GM19463 (cell line): ENCODE results near the gene TMEM121.

Experiments used
- ATAC-seq: cut with Tn5 transposase; IDR thresholded peaks from one replicate; pipeline ENCODE4 v1.9.1; 2021; ENCODE audit warnings: mild to moderate bottlenecking, moderate library complexity; ENCODE audit not compliant: unreplicated experiment

The TMEM121 gene

DNA sequence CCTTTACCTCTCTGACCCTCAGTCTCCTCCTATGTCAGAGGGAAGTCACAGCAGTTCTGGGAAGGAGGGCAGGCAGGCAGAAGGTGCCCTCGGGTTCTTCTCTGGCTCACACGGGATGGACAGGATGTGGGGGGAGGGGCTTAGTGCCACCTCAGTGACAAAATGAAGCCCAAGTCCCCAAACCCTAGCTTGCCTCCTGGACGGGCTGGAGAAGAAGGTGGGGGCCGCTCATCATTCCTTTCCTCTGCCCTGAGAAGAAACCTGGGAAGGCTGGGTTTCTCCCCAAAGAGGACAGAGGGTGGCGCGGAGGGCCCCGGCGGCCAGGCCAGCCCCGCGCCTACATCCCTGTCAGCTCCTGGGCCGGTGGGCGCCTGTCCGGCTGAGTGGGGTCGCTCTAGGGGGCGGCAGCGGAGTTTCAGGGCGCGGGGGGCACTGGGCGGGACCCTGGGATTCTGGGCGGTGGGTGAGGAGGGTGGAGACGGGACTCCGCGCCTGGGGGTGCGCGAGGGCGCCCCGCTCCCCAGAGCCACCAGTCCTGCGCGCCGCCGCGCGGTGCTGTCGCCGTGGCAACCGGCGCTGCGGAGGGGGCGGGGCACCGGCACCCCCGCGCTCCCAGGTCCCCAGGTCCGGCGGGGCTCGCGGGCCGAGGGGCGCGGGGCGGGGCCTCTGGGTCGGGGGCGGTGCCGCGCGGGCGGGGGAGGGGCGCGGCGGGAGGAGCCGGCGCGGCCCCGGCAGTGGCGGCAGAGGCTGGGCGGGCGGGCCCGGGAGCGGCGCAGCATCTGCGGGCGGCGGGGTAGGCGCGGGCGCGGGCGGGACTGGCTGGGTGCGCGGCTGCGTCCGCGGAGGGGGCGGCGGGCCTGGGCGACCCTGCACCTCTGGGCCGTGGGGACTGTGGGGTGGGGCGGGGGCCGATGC, at the start of gene TMEM121:
TSS of gene TMEM121 (plus strand) at position 723 of the 915 bp plus-strand sequence. CDS start 2,252 bp downstream, outside the sequence.
- no peak for ATAC-seq

DNA sequence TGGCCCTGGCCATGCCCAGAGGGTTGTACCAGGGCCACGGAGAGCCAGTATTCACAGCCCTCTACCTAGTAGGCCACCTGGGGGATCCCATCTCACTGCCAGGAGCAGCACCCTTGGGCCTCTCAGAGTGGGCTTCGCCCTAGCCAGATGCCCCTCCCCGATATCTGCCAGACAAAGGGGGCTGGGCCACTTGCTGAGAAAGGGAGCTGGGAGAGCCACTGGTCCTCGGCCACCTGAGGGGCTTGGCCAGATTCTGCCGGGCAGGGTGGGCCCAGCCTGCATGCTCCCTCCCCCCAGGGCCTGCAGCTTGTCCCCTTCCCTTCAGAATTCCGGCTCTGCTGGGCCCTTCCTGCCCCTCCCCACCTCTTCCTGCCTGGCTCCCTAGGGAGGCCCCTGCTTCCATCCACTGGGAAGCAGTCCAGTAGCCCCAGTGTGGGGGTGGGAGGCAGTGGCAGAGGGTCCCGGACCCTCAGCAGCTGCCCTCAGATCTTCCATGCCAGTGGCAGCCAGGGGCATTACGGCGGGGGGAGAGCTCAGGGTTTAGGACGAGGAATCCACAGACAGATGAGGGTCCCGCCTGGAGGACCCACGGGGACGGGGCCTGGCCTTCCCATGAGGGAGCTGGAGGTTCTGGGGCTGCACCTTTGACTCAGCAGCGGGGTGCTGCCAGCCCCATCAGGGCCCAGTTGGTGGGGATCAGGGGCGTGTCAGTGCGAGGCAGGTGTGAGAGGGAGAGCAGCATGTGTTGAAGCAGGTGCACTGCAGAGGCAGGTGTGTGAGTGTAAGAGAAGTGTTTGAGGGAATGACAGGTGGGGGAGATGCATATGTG, 49.3 kb upstream of the TMEM121 start:
- no peak for ATAC-seq

- ATAC-seq: no peak
Observed at GRCh38 chr14:105477660-105478397, 48.6 kb upstream of the TMEM121 start.

- no peak for ATAC-seq
Observed at GRCh38 chr14:105478398-105479251, 47.8 kb upstream of the TMEM121 start.

GRCh38 chr14:105479431-105480158, 46.8 kb upstream of the TMEM121 start:
- no peak for ATAC-seq

DNA sequence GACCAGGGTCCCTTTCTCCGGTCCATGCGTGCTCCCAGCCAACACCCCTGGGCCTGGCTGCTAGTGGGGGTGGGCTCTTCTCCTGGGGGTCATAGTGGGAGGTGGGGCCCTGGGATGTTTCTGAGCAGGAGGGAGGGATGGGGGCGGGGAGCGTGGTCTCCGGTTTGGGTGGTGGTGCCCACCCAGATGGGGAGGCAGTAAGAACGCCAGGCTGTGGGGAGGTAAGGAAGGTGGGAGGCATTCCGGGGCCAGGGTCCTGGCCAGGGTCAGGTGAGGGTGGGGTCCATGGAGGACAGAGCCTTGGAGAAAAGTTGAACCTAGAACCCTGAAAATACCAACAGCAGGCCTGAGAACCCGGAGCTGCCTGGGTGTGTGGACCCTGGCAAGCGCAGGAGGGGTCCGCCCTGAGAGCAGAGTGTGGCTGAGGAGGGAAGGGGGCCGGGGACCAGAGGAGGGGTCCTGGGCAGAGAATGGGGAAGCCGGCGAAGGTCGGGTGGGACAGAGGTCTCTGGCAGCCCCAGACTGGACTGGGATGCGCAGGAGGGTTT, 46.1 kb upstream of the TMEM121 start:
- ATAC-seq: no peak

DNA sequence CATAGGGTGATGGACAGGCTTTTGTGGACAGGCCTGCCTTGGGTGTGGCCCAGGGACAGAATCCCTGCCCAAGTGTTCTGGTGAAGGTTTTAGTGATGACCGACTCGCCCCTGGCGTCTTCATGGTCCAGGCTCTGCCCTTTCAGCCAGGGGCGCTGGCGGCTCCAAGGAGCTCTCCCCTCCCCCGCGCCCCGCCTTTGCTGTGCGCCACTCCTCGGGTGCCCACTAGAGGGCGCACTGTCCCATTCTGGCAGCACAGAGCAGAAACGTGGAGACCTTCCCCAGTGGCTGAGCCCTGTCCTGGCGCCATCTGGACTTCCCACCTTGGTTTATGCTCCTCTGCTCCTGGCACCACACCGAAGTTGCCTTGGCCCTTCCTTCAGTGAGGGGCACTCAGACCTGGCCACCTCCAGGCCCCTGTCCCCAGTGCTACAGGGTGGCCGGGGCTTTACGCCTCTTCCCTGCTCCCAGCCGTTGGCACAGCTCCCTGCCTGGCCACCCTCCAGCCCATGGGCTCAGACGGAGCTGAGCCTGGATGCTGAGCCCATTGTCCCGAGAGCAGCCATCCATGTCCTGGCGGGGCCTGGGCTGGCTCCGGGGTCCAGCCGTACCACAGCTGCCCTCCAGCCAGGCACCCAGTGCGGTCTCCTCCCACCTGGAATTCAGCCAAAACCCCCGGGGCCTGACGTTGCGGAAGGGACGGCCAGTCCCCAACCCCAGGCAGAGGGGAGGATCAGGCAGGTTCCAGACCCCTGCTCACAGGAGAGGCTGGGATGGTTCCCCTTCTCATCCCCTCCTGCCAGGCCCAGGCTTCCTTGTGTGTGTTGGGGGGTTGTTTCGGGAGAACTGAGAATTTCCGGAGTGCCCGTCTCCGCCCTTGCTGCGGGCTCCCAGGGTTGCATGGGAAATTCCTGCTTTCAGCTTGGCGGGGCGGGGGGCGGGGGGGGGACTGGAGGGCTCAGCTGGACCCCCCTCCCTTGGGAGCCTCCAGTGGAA, 45.3 kb upstream of the TMEM121 start:
- ATAC-seq: peak; percentile 59

GRCh38 chr14:105481886-105482457, 44.4 kb upstream of the TMEM121 start:
- ATAC-seq: peak; percentile 52

DNA sequence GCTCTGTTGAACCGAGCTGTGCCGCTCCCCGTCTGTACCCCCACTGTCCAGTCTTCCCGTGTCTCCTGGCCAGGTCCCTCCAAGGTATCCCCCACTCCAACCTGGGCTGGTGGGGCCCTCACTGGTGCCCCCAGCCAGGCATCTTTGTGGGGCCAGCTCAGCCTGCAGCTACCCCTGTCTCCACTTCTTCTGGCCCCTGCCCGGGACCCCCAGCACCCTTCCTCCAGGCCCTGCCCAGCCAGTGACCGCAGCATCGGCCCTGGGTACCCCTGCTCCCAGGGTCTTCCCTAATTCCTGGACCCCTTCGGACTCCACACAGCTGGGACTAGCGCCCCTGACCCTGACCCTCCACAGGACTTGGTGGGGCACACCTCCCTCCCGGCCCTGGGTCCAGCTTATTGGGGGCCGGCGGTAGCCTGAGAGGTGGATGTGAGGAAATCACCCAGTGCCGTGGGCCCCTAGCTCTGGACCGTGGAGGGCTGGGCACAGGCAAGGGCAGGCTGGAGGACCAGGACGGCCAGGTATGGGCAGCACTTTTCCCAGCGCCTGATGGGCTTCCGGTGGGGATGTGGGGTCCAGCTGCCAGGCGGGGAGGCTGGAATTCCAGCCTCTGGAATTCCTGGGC, 43.8 kb upstream of the TMEM121 start:
- ATAC-seq: no peak

GRCh38 chr14:105483300-105484068, 42.9 kb upstream of the TMEM121 start:
- no peak for ATAC-seq

- ATAC-seq: no peak
Observed at GRCh38 chr14:105484069-105484996, 42.0 kb upstream of the TMEM121 start.

DNA sequence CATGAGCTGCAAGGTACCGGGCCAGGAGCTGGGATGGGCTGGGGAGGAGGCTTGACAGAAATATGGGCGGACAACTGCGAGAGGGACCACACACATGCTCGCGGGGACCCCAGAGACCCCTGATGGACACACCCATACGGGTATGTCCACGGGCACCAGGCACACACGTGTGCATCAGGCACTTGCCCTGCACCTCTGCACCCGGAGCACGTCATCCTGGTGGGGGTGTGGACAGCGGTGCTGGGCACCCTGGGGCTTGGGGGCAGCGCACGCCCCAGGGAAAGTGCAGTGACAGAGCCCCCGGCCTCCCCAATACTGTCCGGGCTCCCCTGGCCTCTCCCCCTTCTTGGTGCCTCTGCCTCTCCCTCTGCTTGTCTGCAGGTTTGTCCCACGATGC, 41.4 kb upstream of the TMEM121 start:
- no peak for ATAC-seq

GRCh38 chr14:105485739-105486162, 40.6 kb upstream of the TMEM121 start:
- ATAC-seq: no peak

DNA sequence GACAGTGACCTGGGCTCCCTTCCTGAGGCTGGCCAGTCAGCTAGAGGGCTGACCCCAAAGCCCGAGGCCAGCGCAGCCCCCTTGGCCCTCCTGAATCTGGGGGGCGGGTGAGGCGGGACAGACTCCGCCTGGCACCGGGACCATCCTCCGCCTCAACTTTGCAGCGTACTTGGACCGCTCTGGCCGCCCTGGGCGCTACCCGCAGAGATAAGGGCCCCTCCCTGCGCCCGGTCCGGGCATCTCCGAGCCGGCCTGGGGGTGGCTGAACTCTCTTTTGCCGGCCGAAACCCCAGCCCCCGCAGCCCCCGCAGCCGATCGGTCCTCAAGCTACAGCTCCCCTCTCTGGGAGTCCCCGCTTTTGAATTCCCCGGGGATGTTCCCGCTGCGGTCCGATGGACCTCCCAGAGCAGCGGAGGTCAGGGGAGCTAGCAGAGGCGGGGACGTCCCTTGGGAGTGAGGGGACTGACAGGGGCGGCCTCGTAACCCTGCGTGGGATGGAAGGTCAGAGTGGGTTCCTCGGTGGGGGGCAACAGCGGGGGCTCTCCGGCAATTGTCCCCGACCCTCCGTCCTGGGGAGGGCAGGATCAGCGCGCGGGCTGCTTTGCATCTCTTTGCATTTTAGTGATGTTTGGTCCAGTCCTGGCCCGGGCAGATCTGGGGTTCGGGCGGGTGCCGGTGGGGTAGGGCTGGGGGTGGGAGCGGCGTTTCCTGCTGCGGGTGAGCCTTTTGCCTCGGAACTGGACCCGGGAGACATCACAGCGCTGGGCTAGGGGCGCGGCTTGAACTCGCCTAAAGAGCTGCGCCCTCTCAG, 40.0 kb upstream of the TMEM121 start, which contains the start of gene CRIP1:
TSS of gene CRIP1 (plus strand) at position 724 of the 811 bp plus-strand sequence. CDS start 374 bp downstream, outside the sequence.
- no peak for ATAC-seq
